ENCODE results near the gene LDB3. TPM values are rescaled to one million over a fixed set of nuclear protein-coding genes. Genes with fewer than 3 reads are reported as not detected.
A peak's percentile ranks its signal among the peaks of the same experiment; 100 is the strongest.

Gene LDB3
- total RNA-seq, 1 experiment from 2014 or later, result 0.08 TPM

DNA sequence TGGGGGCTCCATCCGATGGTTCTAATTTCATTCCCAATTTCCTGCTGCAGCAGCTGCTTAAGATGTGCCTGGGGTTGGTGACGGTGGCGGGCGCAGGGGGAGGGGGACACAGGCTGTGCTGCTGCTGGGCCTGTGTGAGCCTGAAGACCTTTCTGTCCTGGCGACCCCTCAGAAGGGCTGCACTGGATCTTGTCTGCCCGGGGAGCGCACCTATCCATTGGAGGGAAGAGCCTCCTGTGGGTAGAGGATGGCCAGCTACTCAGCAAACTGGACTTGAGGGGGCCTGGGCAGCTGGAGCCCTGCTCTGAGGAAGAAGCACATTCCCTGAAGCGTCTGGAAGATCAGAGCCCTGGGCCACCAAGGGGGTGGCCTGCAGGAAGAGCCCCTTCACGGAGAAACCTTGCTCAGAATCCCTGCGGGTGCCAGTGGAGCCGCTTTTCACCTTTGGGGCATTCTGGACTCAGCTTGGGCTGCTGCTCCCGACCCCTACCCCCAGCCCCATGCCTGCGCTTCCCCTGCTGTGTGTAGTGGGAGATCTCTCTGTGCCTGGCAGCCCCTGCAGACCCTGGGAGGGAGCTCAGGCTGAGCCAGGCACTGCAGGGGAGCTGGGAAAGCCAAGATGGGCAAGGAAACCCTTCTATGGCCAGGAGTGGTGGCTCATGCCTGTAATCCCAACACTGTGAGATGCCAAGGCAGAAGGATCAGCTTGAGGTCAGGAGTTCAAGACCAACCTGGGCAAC lies 17.8 kb downstream of the LDB3 start:
- DNase-seq (ENCODE audit: low spot score), result no peak

DNA sequence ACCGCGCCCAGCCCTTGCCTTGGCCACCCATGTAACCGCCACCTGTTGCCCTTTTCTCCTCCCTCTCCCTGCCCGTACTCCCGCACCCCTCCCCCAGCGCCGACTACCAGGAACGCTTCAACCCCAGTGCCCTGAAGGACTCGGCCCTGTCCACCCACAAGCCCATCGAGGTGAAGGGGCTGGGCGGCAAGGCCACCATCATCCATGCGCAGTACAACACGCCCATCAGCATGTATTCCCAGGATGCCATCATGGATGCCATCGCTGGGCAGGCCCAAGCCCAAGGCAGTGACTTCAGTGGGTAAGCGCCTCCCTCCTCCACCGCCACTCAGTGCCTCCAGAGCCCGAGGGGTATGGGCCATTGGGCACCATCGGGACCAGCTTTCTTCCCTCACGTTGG lies 18.7 kb downstream of the LDB3 start:
- no peak for DNase-seq (ENCODE audit: low spot score)

DNA sequence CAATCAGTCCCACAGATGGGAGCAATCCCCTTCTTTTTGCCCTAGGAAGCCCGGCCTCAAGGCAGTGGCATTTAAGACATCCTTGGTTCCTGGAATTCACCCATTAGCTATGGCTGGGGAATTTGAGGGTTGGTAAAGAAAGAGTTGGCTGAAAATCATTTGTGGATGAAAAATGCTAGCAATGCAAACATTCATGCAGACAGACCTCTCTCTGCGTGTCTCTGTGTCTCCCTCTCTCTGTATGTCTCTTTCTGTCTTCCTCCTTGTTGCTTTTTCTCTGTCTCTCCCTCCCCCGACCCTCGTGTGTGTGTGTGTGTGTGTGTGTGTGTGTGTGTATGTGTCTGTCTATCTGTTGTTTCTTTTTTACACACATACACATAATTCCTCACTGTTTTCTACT lies 19.4 kb downstream of the LDB3 start:
- DNase-seq (ENCODE audit: low spot score), result no peak

DNA sequence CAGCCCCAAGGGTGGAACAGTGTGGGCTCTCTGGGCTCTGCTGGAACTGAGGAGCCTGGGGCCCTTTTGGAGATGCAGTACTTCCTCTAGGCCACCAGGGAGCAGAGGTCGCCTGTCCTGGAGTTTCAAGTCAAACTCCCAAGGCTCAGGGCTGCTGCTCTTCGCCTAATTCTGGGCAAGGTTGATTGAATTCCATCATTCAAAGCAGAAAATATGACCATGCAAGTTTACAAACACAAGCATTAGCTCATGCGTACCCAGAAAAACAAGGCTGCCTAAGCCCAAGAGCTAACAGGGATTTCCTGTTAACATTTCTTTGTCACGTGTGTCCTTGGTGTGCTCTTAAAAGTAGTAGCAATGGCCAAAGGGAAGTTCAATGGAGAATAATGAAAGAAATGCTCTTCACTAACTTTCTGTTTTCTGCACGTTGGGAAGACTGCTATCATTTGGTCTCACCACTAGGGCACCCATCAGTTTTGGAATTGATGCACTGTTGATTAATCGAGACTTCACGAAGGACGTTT lies 20.1 kb downstream of the LDB3 start:
- peak; percentile 61 for DNase-seq (ENCODE audit: low spot score)

GRCh38 chr10:86689146-86689545 lies 20.8 kb downstream of the LDB3 start:
- DNase-seq (ENCODE audit: low spot score), result no peak

- no peak for DNase-seq (ENCODE audit: low spot score)
Measured at GRCh38 chr10:86690231-86690630, 21.9 kb downstream of the LDB3 start.

DNA sequence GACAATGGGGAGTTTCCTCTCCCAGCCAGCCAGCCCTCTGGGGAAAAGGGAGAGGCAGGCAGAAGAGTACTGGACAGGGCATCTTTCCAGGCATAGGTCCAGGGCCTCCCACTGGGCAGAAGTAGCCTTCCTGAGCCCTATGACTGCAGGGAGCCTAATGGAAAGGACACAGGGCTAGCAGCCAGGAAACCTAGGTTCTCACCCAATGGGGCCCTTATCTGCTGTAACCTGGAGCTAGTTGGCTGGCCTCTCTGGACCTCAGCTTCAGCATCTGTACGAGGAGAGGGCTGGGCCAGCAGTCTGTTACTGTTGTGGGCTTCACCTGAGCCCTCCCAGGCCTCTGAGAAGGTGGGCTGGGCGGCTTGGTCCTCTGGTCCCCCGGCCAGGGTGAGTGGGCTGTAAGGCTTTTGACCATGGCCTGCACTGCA lies 22.4 kb downstream of the LDB3 start:
- DNase-seq (ENCODE audit: low spot score), result no peak

DNA sequence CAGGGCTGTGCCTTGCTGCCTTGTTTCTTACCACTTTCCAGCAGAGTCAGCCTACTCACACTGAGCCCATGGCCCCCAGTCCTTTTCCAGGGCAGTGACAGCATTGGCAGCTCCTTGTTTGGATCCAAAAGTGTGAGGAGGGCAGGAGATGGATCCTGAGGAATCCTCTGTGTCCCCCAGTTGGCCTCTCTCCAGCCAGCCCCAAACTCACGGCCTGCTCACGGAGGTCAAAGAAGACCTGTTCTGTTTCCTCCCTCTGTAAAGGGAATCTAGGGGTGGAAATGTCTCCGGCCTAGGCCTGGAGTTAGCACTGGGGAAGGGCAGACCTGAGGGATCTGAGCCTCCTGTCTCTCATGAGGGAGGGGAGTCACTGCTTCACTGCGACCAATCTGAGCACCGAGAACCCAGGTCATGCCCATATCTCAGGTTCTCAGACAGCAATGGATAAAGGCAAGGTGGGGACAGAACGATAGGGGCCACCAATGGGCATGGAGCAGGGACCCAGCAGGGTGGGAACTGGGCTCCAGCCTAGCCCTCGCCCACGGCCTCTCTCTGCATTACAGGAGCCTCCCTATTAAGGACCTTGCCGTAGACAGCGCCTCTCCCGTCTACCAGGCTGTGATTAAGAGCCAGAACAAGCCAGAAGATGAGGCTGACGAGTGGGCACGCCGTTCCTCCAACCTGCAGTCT lies 23.2 kb downstream of the LDB3 start:
- no peak for DNase-seq (ENCODE audit: low spot score)

DNA sequence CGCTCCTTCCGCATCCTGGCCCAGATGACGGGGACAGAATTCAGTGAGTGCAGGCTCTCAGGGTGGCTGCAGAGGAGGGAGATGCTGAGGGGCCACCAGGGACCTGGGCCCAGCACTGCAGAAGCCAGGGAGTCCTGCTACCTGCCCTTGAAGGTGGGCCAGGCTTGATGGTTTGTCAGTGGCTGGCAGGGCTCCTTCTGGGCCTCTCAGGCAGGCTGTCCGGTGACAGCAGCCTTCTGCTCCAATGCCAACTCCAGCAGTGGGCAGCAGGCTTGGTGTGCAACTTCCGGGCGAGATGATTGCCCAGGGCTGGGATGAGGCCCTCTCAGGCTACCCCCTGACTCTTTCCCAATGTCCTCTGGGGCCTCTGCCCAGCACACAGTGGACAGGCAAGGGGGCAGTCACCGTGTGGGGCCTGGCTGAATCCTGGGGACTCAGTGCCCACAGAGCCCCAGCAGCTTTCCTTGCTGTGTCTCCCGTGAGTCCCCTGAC lies 23.8 kb downstream of the LDB3 start:
- DNase-seq (ENCODE audit: low spot score), result no peak

GRCh38 chr10:86692664-86693063 lies 24.4 kb downstream of the LDB3 start:
- DNase-seq (ENCODE audit: low spot score), result no peak

- no peak for DNase-seq (ENCODE audit: low spot score)
Measured at GRCh38 chr10:86693275-86693674, 25.0 kb downstream of the LDB3 start.

DNA sequence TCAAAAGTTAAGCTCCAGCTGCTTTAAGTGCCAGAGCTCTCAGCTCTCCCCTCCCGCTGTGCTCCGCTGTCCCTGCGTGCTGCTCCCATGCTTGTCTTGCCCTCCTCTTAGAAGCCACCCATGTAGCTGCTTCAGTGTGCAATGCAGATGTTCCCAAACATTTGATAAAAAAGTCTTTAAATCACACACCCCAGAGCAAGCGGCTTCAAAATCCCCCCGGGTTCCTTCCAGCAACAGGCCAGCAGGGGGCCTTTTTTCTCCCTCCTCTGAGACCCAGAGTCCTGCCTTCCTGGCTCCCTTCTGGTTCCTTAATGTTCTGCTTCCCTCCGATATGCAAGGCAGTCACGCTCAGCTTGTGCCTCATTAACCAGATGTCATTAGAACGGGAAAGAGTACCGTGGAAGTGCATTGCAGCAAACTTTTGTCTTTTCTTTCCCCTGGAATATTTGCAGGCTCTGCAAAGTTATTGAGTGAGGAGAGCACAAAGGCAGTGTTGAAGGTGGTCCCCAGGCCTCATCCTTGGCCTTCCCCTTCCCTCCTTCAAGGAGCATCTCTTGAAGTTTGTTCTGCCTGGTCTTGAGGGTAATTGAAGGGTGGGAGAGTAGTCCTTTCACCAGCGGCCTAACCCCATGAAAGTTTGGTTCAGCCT lies 25.5 kb downstream of the LDB3 start:
- no peak for DNase-seq (ENCODE audit: low spot score)

- DNase-seq (ENCODE audit: low spot score), result no peak
Measured at GRCh38 chr10:86698207-86698940, 30.1 kb downstream of the LDB3 start.

- DNase-seq (ENCODE audit: low spot score), result no peak
Measured at GRCh38 chr10:86699125-86699524, 30.8 kb downstream of the LDB3 start.

GRCh38 chr10:86699541-86699940 lies 31.2 kb downstream of the LDB3 start:
- DNase-seq (ENCODE audit: low spot score), result no peak

- DNase-seq (ENCODE audit: low spot score), result no peak
Measured at GRCh38 chr10:86699991-86700840, 31.9 kb downstream of the LDB3 start.

- DNase-seq (ENCODE audit: low spot score), result no peak
Measured at GRCh38 chr10:86700851-86701617, 32.7 kb downstream of the LDB3 start.

- DNase-seq (ENCODE audit: low spot score), result no peak
Measured at GRCh38 chr10:86703176-86703575, 34.9 kb downstream of the LDB3 start.

- no peak for DNase-seq (ENCODE audit: low spot score)
Measured at GRCh38 chr10:86705139-86705538, 36.8 kb downstream of the LDB3 start.

GRCh38 chr10:86705905-86706304 lies 37.6 kb downstream of the LDB3 start:
- no peak for DNase-seq (ENCODE audit: low spot score)
